Hair follicular keratinocyte (primary cell): ENCODE data around the gene PRKAB2. TPM values are rescaled to one million over a fixed set of nuclear protein-coding genes. Genes with fewer than 3 reads are reported as not detected.

Source experiments
- total RNA-seq: library from RNA; depleted of rRNA; stranded (reverse); fragments of >200 nt; gene quantifications from 2 replicates; pipeline ENCODE4 v1.2.3, GENCODE V29; 2015

Gene PRKAB2, protein sequence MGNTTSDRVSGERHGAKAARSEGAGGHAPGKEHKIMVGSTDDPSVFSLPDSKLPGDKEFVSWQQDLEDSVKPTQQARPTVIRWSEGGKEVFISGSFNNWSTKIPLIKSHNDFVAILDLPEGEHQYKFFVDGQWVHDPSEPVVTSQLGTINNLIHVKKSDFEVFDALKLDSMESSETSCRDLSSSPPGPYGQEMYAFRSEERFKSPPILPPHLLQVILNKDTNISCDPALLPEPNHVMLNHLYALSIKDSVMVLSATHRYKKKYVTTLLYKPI
- 13.7 and 22.7 TPM in 2 replicates for total RNA-seq

GRCh38 chr1:147172168-147173016 is at the start of gene PRKAB2:
TSS of gene PRKAB2 (minus strand) at chr1:147172470. CDS start at chr1:147172144, 326 bp downstream.

Other genes starting within 250 kb of the PRKAB2 start
- gene NBPF12, start 234.1 kb downstream of the PRKAB2 start, total RNA-seq, result 1.8 and 3.4 TPM in 2 replicates
- gene FMO5, start 52.9 kb upstream of the PRKAB2 start, total RNA-seq, result 0.08 and 0.39 TPM in 2 replicates
- 46.5 and 48.9 TPM in 2 replicates for gene CHD1L, start 70.2 kb upstream of the PRKAB2 start, total RNA-seq